Islet precursor cell (in vitro differentiated cells): Measurements from ENCODE around the gene PHETA1.
A peak's percentile ranks its signal among the peaks of the same experiment; 100 is the strongest.

Experiments
- DNase-seq: peaks from one replicate; pipeline ENCODE4 v3.0.0-alpha.2; 2018

PHETA1 gene, protein sequence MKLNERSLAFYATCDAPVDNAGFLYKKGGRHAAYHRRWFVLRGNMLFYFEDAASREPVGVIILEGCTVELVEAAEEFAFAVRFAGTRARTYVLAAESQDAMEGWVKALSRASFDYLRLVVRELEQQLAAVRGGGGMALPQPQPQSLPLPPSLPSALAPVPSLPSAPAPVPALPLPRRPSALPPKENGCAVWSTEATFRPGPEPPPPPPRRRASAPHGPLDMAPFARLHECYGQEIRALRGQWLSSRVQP

GRCh38 chr12:111368788-111369495 lies at the start of gene PHETA1:
Gene PHETA1, minus strand, starts transcription at chr12:111369095. Its CDS starts 5,668 bp downstream, at chr12:111363427.
- peak; percentile 97 for DNase-seq

DNA sequence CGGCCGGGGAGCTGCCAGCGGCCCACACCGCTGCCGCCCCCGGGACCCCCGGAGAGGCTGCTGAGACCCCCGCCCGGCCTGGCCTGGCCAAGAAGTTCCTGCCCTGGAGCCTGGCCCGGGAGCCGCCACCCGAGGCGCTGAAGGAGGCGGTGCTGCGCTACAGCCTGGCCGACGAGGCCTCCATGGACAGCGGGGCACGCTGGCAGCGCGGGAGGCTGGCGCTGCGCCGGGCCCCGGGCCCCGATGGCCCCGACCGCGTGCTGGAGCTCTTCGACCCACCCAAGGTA lies 49.6 kb upstream of the PHETA1 start:
- no peak for DNase-seq

- no peak for DNase-seq
Observed at GRCh38 chr12:111417784-111418593, 49.1 kb upstream of the PHETA1 start.

- no peak for DNase-seq
Observed at GRCh38 chr12:111417290-111417689, 48.4 kb upstream of the PHETA1 start.

DNA sequence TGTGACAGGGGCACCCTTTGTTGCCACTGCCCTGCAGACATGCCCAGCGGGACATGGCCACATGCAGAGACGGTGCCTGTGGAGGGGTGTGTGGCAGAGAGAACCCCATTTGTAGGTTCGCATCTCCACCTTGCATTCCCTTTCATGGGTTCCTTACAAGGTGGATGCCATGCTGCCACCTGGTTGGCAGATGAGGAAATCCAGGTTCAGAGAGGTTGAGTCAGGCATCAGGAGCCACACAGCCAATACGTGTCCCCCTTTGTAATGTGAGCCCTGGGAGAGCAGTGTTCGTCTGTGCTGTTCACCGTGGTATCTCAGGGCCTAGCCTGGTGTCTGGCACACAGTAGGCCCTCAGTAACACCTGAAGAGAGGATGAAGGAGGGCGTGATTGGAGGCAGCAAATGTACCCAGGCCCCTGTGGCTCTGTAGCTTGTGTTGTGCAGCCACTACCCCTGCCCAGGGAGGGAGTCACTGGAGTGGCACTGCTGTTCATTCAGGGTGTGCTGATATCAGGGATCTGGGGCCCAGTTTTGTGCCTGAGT lies 45.9 kb upstream of the PHETA1 start:
- DNase-seq, result no peak

GRCh38 chr12:111413442-111414086 lies 44.7 kb upstream of the PHETA1 start:
- no peak for DNase-seq

GRCh38 chr12:111412830-111413441 lies 44.0 kb upstream of the PHETA1 start:
- no peak for DNase-seq

GRCh38 chr12:111412007-111412829 lies 43.3 kb upstream of the PHETA1 start:
- DNase-seq, result no peak

DNA sequence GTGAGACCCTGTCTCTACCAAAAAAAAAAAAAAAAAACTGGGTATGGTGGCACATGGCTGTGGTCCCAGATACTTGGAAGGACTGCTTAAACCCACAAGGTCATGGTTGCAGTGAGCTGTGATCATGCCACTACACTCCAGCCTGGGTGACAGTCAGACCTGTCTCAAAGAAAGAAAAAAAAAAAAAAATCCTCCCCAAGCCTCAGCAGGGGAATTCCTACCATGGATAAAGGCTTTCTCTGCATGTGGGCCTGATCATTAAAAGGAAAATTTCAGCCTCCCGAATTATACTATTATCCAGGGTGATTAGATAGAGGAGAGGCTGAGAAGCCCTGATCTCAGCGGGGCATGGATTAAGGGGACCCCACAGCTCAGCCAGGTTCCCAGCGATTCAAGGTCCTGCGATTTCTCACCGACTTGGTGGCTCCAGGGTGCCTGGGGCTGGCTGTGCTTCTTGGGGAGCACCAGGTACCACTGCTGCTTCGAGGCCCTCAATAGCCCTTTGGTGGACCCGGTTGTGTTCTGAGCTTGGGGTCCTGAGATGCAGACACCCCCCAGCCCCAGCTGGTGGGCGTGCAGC lies 42.4 kb upstream of the PHETA1 start:
- no peak for DNase-seq

GRCh38 chr12:111410431-111411184 lies 41.7 kb upstream of the PHETA1 start:
- no peak for DNase-seq

- peak; percentile 76 for DNase-seq
Observed at GRCh38 chr12:111409780-111410430, 41.0 kb upstream of the PHETA1 start.

DNA sequence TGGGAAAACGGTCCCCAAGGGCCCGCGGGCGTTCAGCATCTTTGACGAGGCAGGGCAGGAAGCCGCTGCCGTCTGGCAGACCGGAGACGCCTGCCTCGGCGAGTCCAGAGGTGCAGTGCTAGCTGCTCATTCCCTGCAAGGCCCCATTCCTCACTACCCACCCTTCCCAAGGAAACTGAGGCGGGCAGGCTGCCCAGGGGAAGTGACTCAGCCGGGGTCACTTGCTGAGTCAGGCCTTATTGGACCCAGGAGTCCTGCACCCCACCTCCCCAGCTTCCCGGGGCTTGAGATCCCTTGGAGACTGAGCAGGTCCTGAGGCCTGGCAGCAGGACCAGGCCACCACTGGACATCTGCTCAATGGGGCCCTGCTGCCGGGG lies 40.5 kb upstream of the PHETA1 start:
- DNase-seq, result no peak

GRCh38 chr12:111408686-111409402 lies 39.9 kb upstream of the PHETA1 start:
- no peak for DNase-seq

DNA sequence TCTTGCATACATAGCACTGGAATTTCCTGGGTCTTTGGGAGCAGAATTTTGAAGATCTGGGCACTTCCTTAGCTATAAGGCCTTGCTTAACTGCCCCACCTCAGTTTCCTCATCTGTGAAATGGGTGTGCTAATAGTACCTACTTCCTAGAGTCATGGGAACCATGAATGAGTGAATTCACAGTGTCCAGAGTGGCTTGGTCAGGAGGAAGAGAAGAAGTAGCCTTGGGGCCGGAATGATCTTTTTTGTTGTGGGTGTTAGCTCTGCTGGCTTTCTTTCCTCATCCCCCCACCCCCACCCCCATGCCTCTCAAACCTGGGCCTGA lies 39.2 kb upstream of the PHETA1 start:
- no peak for DNase-seq

DNA sequence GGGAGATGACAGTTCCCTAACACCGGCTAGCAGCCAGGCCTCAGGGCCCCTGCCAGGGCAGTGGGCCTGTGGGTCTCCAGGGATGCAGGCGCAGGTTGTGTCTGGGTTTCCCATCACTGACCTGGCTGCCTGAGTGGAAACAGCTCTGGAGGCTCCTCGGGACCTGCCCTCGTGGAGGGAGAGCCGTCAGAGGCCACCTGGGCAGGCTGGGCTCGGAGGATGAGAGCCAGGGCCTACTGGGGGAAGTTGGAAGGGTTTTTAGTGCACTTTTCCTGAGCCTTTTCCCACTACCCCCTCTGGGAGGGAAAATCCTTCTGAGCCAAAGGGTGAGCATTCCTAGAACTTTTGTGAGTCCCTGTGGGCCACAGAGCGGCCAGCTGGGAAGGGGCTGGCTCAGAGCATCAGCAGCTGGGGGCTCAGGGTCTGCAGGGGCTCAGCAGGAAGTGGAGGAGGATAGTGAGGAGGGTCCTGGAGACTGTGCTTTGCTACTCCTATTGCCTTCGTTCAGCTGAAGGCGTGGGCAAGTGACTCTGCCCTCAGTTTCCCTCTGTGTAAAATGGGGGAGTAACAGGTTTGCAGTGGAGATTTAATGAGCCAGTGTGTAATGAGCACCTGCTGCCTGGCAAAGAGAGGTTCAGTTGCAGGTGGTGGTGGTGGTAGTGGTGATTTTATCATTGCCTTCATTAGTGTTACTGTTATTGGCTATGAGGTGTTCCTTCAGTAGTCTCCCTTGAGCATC lies 38.7 kb upstream of the PHETA1 start:
- no peak for DNase-seq

- no peak for DNase-seq
Observed at GRCh38 chr12:111406474-111407376, 37.8 kb upstream of the PHETA1 start.

DNA sequence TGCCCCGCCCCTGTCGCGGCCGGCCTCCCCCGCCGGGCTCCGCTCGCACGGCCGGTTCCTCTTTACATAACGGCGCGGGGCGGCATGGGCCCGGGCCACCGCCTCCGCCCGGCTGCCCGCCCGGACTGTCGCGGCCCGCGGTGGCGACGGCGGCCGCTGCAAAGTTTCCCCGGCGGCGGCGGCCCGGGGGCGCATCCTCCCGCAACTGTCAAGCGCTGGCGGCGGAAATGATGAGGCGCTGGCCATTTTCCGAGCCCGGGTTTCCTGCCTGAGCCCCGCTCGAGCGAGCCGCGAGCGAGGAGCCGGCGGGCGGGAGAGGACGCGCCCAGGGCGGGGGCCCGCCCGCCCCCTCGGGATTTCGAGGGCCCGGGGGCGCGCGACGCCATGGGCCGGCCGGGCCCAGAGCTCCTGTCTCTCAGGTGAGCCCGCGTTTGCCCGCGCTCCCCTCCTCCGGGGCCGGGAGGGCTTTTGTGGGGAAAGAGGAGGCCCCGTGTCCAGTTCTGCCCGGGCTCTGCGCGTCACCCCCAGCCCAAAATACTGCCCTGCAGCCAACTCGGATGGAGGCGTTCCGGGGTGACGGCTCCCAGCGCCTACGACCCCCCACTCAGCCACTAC lies 37.1 kb upstream of the PHETA1 start, which contains the start of gene SH2B3:
Gene SH2B3 (plus strand): TSS at position 65 of the 615 bp plus-strand sequence. CDS start 12,223 bp downstream, outside the sequence.
- DNase-seq, result no peak
